HG03571 (cell line): ENCODE results near the gene RFNG.

Experiments
- ATAC-seq: cut with Tn5 transposase; IDR thresholded peaks from one replicate; pipeline ENCODE4 v1.9.1; 2021; ENCODE audit not compliant: unreplicated experiment

The RFNG gene

DNA sequence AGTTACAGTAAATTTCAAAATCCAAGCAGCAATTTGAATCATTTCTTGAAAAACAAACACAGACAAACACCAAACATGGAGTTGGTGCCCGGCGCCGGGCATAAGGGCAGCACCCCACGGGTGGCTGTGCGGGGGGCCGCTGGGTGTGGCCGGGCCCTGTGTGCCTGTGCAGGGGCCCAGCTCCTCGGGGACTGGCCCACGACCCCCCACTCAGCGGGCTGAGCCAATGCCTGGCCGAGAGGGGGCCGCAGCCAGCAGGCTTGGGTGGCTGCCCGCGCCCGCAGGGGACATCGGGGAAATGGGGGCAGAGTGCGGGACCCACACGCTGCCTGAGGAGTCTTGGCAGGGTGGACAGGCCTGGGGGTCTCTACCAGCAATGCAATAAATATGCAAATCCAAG is 26.8 kb upstream of the RFNG start:
- ATAC-seq: no peak

GRCh38 chr17:82077617-82078358 is 26.2 kb upstream of the RFNG start:
- no peak for ATAC-seq

- ATAC-seq: no peak
These were observed 25.4 kb upstream of the RFNG start for GRCh38 chr17:82076785-82077591.

- ATAC-seq: no peak
These were observed 24.6 kb upstream of the RFNG start for GRCh38 chr17:82076018-82076784.

GRCh38 chr17:82073446-82073845 is 21.8 kb upstream of the RFNG start:
- ATAC-seq: no peak

DNA sequence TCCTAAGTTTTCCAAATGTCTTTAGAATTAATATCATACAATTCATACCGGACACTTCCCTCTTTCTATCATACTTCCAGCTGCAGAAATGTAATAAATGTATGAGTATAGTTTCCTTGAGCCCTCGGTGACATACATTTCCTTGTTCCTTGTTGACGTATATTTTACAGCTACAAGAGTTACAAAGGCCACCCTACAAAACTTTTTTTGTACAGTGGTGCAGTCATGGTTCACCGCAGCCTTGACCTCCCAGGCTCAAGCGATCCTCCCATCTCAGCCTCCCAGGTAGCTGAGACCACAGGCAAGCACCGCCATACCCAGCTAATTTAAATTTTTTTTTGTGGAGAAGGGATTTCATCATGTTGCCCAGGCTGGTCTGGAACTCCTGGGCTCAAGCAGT is 21.2 kb upstream of the RFNG start:
- ATAC-seq: no peak

GRCh38 chr17:82070611-82071010 is 19.0 kb upstream of the RFNG start:
- ATAC-seq: no peak

- ATAC-seq: no peak
These were observed 14.2 kb upstream of the RFNG start, which contains the start of gene DUS1L for GRCh38 chr17:82065638-82066303. TSS of gene DUS1L (minus strand) at chr17:82065804. CDS start at chr17:82065059, 745 bp downstream.

GRCh38 chr17:82065193-82065637 is 13.6 kb upstream of the RFNG start:
- no peak for ATAC-seq

- no peak for ATAC-seq
These were observed 13.0 kb upstream of the RFNG start for GRCh38 chr17:82064433-82065192.

GRCh38 chr17:82063424-82064415 is 12.1 kb upstream of the RFNG start:
- no peak for ATAC-seq

DNA sequence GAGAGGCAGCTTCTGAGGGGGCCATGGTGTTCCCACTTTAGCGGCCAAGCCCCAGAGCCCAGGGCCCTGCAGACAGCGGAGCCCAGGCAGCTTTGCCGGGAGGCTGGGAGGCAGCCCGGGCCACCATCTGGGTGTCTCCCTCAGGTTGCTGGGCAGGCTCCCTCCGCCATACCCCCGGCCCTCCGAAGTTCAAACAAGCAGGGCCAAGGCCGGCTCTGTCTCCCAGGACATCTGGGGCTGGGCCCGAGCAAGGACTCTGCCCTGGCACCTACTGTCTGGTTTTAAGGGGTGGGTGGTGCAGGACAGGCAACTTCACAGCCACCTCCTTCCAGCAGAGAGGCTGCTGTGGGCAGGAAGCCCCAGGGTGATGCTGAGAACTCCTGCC is 11.4 kb upstream of the RFNG start:
- no peak for ATAC-seq

- no peak for ATAC-seq
These were observed 10.7 kb upstream of the RFNG start for GRCh38 chr17:82062076-82062983.

GRCh38 chr17:82061047-82061925 is 9.7 kb upstream of the RFNG start:
- no peak for ATAC-seq

GRCh38 chr17:82060614-82061013 is 9.0 kb upstream of the RFNG start:
- no peak for ATAC-seq

DNA sequence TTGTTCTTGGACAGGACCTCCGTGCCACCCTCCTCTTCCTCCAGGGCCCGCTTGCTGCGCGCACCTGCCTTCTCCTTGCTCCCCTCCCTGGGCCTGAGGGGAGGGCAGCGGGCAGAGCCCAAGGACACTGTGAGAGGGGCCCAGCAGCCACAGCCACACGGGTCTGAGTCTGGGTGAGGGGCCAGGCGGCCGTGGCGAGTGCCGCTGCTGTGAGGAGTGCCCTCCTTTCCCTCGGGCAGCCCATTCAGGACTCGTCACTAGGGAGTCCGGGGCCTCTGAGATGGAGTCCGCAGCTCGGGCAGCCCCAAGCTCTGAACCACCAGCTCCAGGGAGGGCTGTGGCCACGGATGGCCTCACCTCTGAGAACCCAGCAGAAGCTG is 8.4 kb upstream of the RFNG start:
- no peak for ATAC-seq
